Lower lobe of right lung (tissue), 2 donors: ENCODE results near the gene ITPRIPL1. TPM values are rescaled to one million over a fixed set of nuclear protein-coding genes. Genes with fewer than 3 reads are reported as not detected.

Experiments
- ATAC-seq, 2 donors: fragments of 200-7000 bp; cut with Tn5 transposase; one replicate each; pipeline ENCODE4 v1.9.1; 2020 to 2022; ENCODE audit warnings: mild to moderate bottlenecking in 2 of 2, moderate library complexity in 2 of 2
- DNase-seq: peaks from one replicate; pipeline ENCODE4 v3.0.0-alpha.2; 2020
- H3K27ac ChIP-seq: fragments of 200-600 bp; one replicate; pipeline ENCODE4 v1.8.0; 2022
- H3K27me3 ChIP-seq: fragments of 200-600 bp; one replicate; pipeline ENCODE4 v1.8.0; 2022; ENCODE audit warnings: low read depth
- H3K36me3 ChIP-seq: fragments of 200-600 bp; one replicate; pipeline ENCODE4 v1.8.0; 2022; ENCODE audit warnings: mild to moderate bottlenecking
- H3K4me1 ChIP-seq: fragments of 200-600 bp; one replicate; pipeline ENCODE4 v1.8.0; 2022
- H3K4me3 ChIP-seq: fragments of 200-600 bp; one replicate; pipeline ENCODE4 v1.8.0; 2022; ENCODE audit warnings: mild to moderate bottlenecking
- H3K9me3 ChIP-seq: fragments of 200-600 bp; one replicate; pipeline ENCODE4 v1.8.0; 2022
- intact Hi-C: fragments of 100-400 bp; cut with DNase I; formaldehyde crosslinking; loops from one replicate; pipeline ENCODE4 v1.11.0; 2022
- total RNA-seq: library from RNA; stranded (reverse); fragmentation: NEBNext Ultra II Directional; extraction: Animal tissue kit (Norgen Biotek cat#: 25700); gene quantifications from one replicate; pipeline ENCODE4 v1.2.1, GENCODE V29; 2021
- TF ChIP-seq, protein P1 (sequence below): fragments of 200-600 bp; IDR thresholded peaks from one replicate; pipeline ENCODE4 v1.8.0; 2022; ENCODE audit warnings: antibody characterized with exemption, mild to moderate bottlenecking
- donor health status: DM: no; HTN: yes; CAD: no; lungs with severe emphysema.

ITPRIPL1 gene
- total RNA-seq, 1 donor from 2014 or later: 1.9 TPM

DNA sequence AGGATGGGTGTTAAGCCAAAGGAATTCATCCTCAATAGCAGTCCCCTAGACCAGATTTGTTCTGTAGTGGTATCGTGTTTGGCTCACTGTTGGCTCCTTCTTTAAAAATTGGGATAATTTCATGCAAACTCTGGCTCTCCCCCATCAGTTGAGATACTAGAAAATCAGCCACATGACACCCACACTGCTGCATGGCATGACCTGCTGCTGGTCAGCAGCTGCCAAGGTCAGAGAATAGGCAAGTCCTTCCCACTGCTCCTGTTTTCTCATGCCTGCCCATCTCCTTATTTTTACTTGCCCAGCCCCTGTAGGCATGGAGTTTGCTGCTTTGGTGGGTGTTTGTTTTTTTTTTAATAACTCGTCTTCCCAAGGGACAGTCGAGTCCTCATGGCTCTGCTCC, 18.7 kb upstream of the ITPRIPL1 start:
- Histone ChIP-seq H3K9me3 (no peaks in the 10 kb centered on the region), H3K36me3 (peaks cover 32% of the 10 kb centered on the region), H3K4me1 (peaks cover 24% of the 10 kb centered on the region), H3K27me3 (no peaks in the 10 kb centered on the region), H3K27ac (peak overlapping the region; percentile 84), H3K4me3 (peak overlapping the region; percentile 74)
- DNase-seq (no peak), ATAC-seq (no peak)
- intact Hi-C loops: no loop called here
- TF ChIP-seq, protein P1, sequence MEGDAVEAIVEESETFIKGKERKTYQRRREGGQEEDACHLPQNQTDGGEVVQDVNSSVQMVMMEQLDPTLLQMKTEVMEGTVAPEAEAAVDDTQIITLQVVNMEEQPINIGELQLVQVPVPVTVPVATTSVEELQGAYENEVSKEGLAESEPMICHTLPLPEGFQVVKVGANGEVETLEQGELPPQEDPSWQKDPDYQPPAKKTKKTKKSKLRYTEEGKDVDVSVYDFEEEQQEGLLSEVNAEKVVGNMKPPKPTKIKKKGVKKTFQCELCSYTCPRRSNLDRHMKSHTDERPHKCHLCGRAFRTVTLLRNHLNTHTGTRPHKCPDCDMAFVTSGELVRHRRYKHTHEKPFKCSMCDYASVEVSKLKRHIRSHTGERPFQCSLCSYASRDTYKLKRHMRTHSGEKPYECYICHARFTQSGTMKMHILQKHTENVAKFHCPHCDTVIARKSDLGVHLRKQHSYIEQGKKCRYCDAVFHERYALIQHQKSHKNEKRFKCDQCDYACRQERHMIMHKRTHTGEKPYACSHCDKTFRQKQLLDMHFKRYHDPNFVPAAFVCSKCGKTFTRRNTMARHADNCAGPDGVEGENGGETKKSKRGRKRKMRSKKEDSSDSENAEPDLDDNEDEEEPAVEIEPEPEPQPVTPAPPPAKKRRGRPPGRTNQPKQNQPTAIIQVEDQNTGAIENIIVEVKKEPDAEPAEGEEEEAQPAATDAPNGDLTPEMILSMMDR: no peak

DNA sequence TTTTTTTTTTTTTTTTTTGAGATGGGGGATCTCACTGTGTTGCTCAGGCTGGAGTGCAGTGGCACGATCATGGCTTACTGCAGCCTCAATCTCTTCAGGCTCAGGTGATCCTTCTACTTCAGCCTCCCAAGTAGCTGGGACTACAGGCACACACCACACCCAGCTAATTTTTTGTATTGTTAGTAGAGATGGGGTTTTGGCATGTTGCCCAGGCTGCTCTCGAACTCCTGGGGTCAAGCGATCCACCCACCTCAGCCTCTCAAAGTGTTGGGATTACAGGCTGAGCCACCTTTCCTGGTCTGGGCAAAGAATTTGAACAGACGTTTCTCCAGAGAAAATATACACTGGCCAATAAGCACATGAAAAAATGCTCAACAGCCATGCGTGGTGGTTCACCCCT, 16.9 kb upstream of the ITPRIPL1 start:
- Histone ChIP-seq H3K4me1 (peaks cover 24% of the 10 kb centered on the region), H3K36me3 (peaks cover 13% of the 10 kb centered on the region), H3K27ac (no peak overlapping the region), H3K9me3 (no peaks in the 10 kb centered on the region), H3K4me3 (no peak overlapping the region), H3K27me3 (no peaks in the 10 kb centered on the region)
- intact Hi-C loops: no loop called here
- TF ChIP-seq, protein P1: no peak
- ATAC-seq (no peak), DNase-seq (no peak)

DNA sequence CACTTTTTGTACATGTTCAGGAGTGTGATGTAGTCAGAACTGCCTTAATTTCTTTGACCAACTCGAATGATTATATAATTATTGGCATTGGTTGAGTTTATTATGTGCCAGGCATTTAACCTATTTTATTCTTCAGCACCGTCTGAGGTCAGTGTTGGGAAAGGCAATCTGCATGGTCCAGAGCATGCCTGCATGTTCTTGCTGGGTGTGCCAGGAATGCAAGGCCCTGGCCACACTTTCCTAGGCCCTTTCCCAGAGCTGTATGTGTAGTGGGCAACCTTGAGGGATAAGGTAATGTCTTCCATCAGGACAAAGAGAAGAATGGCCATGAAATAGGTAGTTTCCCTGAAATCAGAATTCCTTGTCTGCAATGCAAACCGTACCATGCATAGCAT, 10.1 kb upstream of the ITPRIPL1 start:
- no peaks in the 10 kb centered on the region for H3K36me3 ChIP-seq
- H3K4me3 ChIP-seq: no peak overlapping the region
- intact Hi-C loops: no loop called here
- TF ChIP-seq, protein P1: no peak
- no peaks in the 10 kb centered on the region for H3K9me3 ChIP-seq
- no peak for ATAC-seq
- H3K27ac ChIP-seq: no peak overlapping the region
- peaks cover 13% of the 10 kb centered on the region for H3K27me3 ChIP-seq
- no peak for DNase-seq
- H3K4me1 ChIP-seq: no peaks in the 10 kb centered on the region

DNA sequence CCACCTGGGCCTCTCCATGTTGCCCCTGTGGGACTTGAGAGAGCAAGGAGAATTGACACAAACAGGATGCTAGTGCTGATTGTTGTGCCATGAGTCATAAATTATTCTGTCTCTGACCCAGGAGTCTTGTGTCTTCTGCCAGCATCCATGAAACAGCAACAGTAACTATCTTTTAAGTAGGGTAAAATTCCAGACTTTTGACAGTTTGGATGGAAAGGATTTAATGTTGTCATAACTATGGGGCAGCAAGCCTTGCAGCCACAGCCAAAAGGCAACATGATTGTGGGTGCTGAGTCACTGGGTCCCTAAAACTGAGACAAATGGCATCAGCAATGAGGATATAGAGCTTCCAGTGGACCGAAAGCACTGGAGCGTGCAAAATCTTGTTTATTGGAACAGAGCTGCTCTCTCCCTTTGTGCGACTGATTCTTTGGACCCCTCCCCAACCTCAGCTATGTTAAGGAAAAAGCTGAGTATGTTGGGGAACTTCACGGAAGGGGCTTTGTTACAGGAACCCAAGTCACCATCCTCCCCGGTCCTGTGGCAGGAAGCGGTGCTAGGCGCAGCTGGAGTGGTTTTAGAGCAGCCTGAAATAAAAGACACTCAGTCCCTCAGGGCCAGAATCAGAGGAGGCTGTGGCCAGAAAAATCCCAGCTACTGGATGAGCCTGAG, 9.6 kb upstream of the ITPRIPL1 start:
- ATAC-seq: peak in 1 of 2 donors; percentile 31
- Histone ChIP-seq H3K27me3 (peaks cover 13% of the 10 kb centered on the region), H3K9me3 (no peaks in the 10 kb centered on the region), H3K27ac (no peak overlapping the region), H3K36me3 (no peaks in the 10 kb centered on the region), H3K4me1 (no peaks in the 10 kb centered on the region), H3K4me3 (no peak overlapping the region)
- TF ChIP-seq, protein P1: no peak
- intact Hi-C loops: no loop called here
- DNase-seq: no peak

DNA sequence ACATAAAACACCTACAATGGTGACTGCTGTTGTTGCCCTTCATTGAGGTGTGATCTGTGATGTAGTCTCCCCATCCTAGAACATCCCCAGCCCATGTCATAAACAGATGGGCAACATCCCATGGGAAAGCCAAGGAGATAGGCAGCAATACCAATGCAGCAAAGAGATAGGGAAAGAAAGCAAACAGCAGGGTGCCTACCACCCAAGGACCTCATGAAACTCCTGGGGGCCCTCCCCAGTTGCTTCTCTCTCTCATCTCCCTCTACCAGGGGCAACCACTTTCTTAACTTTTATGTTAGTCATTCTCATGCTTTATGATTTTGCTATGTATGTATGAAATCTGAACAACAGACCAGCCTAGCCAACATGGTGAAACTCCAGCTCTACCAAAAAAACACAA, 8.1 kb upstream of the ITPRIPL1 start:
- Histone ChIP-seq H3K9me3 (no peaks in the 10 kb centered on the region), H3K4me3 (no peak overlapping the region), H3K4me1 (peaks cover 8% of the 10 kb centered on the region), H3K36me3 (no peaks in the 10 kb centered on the region), H3K27ac (no peak overlapping the region), H3K27me3 (peaks cover 15% of the 10 kb centered on the region)
- DNase-seq (no peak), ATAC-seq (no peak)
- TF ChIP-seq, protein P1: no peak
- intact Hi-C loops: no loop called here
